ENCODE results near the gene ARL6IP5.

Gene ARL6IP5

DNA sequence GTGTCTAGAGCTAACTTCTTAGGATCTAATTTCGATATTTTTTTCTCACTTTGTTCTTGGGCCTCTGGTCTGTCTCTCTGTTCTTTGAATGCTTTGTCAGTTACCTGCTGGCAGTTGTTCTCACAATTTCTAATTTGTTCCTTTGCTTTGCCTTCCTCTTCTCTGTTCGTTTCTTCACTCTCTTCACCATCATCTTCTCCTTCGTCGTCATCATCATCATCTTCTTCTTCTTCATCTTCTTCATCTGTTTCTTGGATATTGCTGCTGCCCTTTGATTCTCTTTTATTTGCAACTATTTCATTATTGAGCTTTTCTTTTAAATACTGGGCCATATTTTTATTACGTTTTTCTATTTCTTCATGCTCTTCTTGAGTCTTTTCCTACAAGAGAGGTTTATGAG is 34.9 kb downstream of the ARL6IP5 start:
- no peak for DNase-seq

DNA sequence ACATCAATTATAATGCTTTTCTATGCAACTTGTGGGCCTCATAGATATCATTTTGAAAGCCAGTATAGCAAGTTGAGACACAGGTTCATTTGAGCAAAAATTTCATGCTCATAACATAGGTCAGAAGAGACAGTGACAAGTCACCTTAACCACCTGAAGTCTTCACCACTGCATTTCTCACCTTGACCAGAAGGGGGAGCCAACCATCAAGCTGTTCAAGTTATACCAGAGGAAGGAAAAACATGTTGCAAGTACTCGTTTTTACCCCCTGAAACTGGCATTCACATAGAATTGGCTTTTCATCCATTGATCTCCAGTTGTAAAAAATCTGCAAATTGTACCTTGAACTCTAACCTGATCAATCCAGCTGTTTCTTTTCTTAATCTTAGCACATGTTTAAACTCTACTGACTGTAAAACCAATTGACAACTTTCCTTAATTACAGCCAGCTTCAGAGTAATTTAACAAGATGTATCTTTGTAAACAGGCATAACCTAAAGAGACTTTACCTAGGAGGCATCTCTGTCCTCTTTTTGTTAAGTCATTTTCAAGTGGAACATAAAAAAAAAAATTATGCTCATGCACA is 36.2 kb downstream of the ARL6IP5 start:
- DNase-seq: peak; percentile 67

DNA sequence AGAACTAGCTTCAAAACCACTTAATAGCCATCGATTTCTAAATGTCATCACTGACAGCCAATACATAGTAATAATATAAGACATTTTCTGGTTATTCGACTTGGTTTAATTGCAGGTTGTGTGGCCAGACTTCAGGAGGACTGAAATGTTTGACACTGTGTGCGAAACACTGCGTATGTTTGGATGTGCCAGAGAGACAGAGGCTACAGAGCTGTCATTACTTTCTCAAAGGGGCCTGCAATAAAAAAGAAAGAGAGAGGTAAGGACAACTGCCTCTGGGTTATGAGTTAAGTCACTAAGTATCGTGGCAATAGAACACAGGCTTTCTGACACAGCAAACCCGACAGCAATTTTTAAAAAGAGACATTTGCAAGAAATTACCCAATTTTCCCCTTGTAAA is 36.8 kb downstream of the ARL6IP5 start:
- no peak for DNase-seq

DNA sequence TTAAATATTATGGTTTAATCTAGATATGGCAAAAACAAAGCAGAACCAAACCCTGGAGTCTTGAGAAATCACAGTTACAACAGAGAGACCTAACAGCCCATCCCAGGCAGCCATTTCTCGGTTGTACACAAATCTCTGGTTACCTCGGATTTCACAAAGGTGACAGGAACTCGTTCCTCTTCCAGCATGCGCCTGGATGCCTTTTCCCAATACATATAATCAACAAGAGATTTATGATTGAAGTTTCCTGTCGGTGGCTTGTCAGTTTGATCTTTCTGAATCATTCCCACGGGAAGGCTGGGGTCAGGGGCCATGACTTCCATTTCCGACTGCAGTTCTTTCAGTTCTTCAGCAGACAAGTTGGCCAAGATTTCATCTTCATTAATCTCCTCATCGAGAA is 37.2 kb downstream of the ARL6IP5 start:
- no peak for DNase-seq

DNA sequence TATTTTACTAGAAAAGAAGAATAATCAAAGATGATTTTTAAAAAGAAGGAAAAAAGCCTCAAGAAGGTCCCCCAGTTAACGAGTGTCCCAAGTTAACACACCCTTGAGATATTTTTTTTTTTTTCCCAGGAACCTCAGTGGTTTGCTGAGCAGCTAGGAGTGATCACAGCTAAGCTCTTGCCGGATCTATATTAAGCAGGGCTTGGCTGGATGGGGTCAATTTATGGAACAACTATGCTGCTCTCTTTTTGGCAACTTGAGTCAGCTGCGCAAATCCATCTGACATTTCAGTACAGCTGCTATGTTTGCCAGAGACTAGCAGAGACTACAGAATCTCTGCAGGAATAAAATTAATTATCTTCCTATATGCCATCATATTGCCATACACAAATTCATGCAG is 37.7 kb downstream of the ARL6IP5 start, which contains the start of gene LMOD3:
Gene LMOD3, minus strand, starts transcription at position 193 of the 400 bp plus-strand sequence. CDS start 209 bp downstream, outside the sequence.
- DNase-seq: no peak

DNA sequence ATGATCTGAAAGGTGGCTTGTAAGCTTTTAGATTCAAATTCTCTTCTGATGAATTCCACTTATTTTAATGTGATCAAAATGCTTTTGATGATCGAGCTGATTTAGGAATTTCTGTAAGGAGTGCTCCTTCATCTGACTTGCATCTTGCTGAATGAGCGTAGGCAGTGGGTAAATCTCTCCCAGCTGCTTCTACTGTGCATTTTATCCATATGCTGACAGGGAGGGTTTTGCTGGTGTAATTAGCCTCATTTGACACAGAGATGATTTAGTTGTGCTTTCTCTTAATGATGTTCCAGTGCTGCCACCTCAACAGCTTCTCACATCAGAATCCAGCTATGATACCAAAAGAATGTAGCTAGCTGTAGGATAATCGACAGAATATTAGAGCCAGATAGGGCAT is 41.5 kb downstream of the ARL6IP5 start:
- no peak for DNase-seq

DNA sequence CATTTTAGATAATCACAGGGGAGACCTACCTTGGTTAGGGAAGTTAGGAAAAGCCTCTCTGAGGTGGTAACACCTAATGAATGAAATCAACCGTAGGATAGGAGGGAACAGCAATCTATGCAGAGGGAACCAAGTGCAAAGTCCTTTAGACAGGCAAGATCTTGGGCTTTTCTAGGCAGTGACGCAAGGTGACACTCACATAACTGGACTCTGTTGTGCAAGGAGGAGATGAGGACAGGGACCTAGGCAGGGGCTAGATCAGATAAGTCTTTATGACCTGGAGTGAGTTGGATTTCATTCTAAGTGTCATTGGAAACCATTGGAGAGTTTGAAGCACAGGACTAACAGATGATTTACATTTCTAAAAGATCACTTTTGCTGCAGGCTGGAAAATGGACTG is 42.3 kb downstream of the ARL6IP5 start:
- DNase-seq: no peak

DNA sequence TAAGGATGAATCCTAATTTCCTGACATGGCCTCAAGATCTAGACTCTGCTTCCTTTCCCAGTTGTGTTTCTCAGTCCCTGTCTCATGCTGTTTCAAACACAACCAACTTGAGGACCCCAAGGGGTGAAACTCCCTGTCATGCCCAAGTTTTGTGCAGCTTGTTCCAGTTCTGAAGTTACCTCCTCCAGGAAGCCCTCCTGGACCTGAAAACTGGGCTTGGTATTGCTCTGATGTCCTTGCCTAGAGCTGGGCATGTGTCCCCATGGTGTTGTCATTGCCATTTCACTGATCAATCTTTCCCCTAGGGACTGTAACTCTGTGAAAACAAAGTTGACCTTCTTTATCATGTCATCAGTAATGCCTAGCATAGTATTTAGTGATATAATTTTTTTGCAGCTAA is 43.8 kb downstream of the ARL6IP5 start:
- DNase-seq: no peak

DNA sequence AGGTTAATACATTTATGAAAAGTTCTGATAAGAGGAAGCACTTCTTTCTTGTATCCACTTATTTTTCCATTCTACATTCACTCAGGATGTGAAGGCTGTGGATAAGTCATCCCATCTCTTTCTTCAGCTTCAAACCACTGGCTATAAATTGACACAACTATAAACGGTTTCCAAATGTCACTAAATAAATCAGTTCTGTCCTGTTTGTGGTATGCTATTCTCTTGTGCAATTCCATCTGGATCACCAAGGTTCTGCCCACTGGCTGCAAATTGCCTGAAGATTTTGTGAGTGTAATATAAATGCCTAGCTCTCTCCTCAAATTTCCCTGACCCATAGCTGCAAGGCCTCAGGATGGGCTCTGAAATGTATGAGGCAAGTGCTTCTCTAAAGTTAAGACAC is 44.8 kb downstream of the ARL6IP5 start:
- peak; percentile 35 for DNase-seq

DNA sequence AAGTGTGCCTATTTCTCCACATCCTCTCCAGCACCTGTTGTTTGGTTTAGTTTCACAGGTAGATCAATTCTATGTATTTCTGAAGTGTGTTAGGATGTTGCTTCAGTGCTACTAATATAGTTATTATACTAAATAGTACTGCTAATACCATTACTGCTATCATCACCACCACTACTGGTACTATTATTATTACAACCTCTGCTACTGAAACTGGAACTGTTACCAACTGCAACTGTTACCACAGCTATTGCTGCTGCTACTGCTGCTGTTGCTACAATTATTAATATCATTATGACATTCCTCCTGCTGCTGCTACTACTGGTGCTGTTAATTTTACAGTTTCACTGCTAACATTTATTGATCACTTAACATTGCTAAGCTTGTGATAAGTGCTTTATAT is 46.0 kb downstream of the ARL6IP5 start:
- DNase-seq: no peak

DNA sequence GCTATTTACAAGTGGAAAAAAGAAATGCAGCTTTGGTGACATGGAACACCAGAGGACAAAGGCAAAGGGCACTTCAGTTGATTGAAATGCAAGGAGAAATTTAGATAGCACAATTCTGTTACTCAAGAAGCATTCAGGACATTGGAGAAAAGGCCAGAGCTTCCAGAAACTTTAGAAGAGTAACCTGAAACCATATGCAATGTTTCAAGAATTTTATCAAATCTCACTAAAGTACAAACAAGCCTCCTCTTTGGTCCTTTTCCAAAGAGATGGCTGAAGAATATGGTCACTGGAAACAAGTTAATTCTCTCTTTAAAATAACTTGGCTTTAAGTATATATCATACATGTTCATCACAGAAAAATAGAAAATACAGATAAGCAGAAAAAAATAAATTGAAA is 52.3 kb downstream of the ARL6IP5 start:
- no peak for DNase-seq

DNA sequence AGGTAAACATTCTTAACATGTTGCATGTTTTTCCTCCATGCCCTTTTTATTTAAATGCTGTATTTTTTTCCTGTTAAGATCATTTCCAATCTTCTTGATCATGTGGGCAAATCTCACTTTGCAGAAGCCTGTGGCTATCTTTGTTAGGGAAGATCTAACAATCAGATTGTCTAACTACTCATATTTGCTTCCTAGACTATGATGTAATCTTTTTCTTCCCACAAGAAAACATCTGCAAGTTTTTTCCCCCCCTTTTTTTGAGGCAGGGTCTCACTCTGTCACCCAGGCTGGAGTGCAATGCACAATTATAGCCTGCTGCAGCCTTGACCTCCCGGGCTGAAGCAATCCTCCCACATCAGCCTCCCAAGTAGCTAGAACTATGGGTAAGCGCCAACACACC is 52.7 kb downstream of the ARL6IP5 start:
- no peak for DNase-seq

DNA sequence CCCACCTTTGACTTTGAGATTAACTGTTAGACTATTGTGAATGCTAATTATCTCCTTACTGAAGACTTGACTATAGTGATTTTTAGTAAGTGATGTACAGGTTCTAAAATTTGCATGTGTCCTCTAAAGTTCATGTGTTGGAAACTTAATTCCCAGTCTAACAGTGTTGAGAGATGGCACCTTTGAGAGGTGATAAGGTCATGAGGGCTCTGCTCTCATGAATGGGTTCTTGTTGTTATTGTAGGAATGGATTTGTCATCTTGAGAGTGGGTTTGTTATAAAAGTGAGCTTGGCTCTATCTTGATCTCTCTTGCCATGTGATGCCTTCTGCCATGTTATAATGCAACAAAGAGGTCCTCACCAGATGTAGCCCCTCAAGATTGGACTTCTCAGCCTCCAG is 56.6 kb downstream of the ARL6IP5 start:
- no peak for DNase-seq

DNA sequence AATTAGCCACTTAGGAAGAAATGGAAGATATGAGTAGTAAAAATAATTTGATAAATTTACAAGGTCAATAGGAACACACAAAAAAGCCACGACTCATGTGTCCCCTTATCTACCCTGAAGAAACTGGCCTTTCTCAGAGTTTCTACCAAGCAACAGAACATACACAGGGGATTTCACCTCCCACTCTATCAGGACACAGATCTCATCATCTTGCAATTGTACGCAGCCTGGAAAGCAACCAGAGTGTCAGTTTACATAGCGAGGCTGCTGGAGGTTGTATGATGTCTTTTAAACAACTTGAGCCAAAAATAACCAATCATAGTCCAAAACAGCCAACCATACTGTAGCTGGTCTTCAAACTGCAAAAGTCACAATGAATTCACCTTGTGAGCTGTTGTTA is 57.4 kb downstream of the ARL6IP5 start:
- peak; percentile 15 for DNase-seq

DNA sequence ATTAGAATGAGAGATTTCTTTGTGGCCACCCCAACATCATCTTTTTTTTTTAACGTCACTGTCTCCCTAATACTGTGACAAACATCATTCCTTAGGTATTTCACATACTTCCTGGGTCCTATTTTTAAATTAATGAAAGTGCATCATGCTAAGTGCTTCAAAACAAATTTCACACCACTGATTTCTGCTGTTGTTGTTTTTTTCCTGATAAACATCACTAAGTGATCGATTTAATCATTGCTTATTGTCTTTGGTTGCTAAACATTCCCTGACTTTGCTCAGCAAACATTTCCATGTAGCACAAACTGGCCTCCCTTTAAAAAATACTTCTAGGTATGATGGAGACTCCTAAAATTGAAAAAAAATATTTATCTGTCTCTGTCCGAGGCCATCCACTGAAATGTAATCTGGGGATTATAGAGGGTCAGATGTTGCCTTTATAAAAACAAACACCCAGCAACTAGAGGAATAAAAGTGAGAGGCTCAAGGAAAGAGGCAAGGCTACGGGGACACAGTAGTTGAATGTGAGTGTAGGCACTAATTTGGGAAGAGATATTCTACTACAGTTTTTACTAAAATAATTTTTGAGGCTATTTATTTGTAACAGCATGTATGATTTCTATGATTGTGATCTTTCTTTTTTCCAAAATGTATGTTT is 58.2 kb downstream of the ARL6IP5 start:
- no peak for DNase-seq

DNA sequence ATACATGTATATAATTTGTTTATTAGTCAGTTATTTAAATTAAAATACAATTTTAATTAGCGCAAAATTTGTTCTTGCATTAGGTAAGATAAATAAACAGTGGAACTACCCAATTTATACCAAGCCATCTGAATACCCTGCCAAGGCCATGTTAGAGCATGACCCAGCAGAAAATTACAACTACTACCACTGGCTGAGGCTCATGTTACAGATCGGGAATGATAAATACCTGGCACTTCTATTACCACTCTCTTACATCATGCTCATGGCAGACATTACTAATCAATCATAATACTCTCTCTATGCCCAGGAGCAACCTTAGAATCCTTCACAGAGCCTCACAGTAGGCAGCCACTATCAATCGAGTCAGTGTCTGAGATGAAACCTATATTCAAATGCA is 58.9 kb downstream of the ARL6IP5 start:
- peak; percentile 67 for DNase-seq

DNA sequence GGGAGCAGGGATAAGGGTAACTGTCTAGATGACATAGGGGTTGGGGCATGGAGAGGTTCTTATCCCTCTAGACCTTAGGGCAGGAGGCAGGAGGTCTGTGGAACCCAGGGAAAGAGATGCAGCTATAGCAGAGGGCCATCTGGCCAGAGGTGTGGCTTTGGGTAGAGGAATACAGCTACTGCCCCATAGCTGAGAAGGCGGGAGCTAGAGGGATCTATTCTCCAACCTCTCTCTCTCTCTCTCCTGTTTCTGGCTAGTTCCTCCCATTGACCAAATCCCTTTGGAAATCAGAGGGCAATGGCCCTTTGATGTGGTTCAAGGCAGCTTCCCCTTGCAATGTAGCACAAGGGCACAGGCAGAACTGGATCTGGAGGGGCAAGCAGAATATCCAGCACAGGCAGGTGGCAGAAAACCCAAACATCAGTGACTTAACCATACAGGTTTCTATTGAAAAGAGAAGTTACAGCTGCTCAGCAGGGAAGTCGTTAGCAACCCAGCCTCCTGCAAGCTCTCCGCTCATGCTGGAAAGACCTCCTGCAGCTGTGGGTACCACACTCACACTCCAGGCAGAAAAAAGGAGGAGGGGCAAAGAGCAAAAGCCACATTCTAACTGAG is 60.0 kb downstream of the ARL6IP5 start:
- DNase-seq: peak; percentile 19

DNA sequence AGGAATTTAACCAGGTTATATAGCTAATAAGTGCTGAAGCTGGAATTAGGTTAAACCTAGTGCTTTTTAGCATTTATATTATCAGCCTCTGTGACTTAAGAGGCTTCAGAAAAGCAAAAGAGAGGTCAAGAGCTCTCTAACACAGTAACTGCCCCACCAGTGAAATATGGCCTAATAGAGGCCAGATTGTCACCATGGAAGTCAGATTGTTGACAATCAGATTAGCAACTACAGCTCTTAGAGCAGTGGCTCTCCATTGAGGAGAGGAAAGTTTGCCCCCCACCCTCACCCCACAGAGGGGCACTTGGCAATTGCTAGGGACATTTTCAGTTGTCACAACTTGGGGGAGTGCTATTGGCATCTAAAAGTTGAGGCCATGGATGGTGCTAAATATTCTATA is 61.0 kb downstream of the ARL6IP5 start:
- DNase-seq: no peak

DNA sequence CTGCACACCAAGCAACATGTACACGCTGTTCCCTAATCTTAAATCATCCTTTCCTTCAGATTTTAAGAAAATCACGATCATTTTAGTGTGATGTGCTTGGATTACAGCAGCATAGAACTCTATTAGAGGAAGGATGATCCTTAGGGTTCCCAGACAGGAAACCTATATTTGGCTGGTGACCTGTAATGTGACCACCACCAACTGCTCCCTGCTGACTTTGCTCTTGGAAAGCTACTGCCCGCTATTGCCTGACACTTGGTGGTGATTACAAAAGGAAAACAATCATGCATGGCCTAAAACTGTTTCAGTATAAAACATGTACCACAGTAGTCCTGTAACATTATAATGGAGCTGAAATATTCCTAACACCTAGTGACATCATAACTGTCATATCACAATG is 64.8 kb downstream of the ARL6IP5 start:
- DNase-seq: no peak

Data from fibroblast of upper back skin (primary cell).